Muscle of leg (tissue), 11 donors: ENCODE measurements around the gene RNF10. TPM values are rescaled to one million over a fixed set of nuclear protein-coding genes. Genes with fewer than 3 reads are reported as not detected.

Experiments
- DNase-seq: peaks from one replicate; pipeline ENCODE4 v3.0.0; 2013
- H3K27ac ChIP-seq: one replicate; pipeline ENCODE4 v1.5.1; 2013; ENCODE audit warnings: mild to moderate bottlenecking, low read length, control low read depth
- H3K27me3 ChIP-seq: one replicate; pipeline ENCODE4 v1.6.1; 2013; ENCODE audit warnings: low read length; ENCODE audit not compliant: control insufficient read depth, insufficient read depth
- H3K36me3 ChIP-seq: one replicate; pipeline ENCODE4 v1.6.1; 2013; ENCODE audit warnings: low read length; ENCODE audit not compliant: control insufficient read depth, insufficient read depth
- H3K4me1 ChIP-seq: one replicate; pipeline ENCODE4 v1.6.1; 2013; ENCODE audit warnings: low read length; ENCODE audit not compliant: control insufficient read depth, insufficient read depth
- H3K4me3 ChIP-seq: one replicate; pipeline ENCODE4 v1.5.1; 2013; ENCODE audit warnings: low read length, control low read depth
- H3K9me3 ChIP-seq: replicated peaks from 2 replicates; pipeline ENCODE4 v1.6.1; 2013; ENCODE audit warnings: low read depth, low read length; ENCODE audit not compliant: control insufficient read depth
- WGBS: methylation state at CpG from one replicate; pipeline ENCODE4 v1.1.5; 2013; ENCODE audit warnings: missing lambda C conversion rate; ENCODE audit not compliant: insufficient coverage; 5-methylcytosine and 5-hydroxymethylcytosine counted together
- polyA plus RNA-seq, 8 donors: library from polyadenylated mRNA; unstranded; fragments of 120-200 nt; gene quantifications; one replicate each; pipeline versions ENCODE4 v1.2.1 to v1.2.3, GENCODE V29; 2013; ENCODE audit warnings: inconsistent platforms in 1 of 8, low replicate concordance in 1 of 8; ENCODE audit not compliant: insufficient read length in 8 of 8, insufficient read depth in 1 of 8
- total RNA-seq: library from RNA; stranded (reverse); fragments of 120-200 nt; gene quantifications from one replicate; pipeline ENCODE4 v1.2.4, GENCODE V29; 2013

Gene RNF10
- total and polyA plus RNA-seq, 9 donors = 80.8 to 203 (median 163) TPM

- under 1% methylated on average over 45 of the region's 53 CpGs for WGBS
- peak; percentile 97 for DNase-seq
- peak within 1 kb of the TSS; percentile 97 for H3K4me3 ChIP-seq
These were observed 38.3 kb upstream of the RNF10 start, which contains the start of gene DYNLL1 for GRCh38 chr12:120495731-120496412. Gene DYNLL1 (plus strand): TSS chr12:120496113. CDS start chr12:120496422, 309 bp downstream.

DNA sequence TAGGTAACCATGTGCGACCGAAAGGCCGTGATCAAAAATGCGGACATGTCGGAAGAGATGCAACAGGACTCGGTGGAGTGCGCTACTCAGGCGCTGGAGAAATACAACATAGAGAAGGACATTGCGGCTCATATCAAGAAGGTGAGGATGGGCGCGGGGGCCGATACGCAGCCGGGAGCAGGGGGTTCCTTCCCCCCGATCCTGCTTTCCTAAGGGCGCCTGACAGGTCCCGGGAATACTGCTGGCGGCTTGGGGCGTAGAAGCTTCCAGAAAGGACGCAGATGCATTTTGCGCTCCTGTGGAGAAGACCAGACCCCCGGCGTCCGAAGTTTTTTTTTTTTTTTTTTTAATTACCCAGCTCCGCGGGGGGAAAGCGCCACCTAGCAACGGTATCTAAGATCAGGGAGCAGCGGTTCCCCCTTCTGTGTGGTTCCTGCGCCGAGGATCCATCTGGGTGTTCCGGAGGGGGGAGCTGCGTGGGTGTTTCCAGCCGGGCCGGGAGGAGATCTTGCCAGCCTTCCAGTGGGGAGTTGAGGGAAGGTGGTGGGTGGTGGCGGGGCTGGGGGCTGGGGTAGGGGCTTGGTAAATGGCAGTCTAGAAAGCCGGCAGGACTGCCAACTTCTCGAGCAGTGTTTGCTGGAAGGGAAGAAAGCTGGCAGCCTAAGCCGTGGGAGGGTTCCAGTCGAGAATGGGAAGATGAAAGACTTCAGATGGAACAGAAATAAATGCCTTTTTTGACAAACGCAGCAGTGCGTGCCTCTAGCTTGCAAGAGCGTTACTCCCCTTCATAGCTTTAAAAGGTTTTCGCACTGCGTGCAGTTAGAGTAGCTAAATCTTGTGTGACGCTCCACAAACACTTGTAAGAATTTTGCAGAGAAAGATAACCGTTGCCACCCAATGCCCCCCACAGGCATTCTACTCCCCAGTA, 37.5 kb upstream of the RNF10 start:
- Histone ChIP-seq H3K27ac (peak overlapping the region; percentile 81), H3K4me1 (peaks cover 12% of the 10 kb centered on the region), H3K36me3 (peaks cover 32% of the 10 kb centered on the region), H3K4me3 (peak overlapping the region; percentile 97), H3K27me3 (no peaks in the 10 kb centered on the region), H3K9me3 (no peaks in the 10 kb centered on the region)
- DNase-seq = peak; percentile 83
- WGBS = under 1% methylated on average over 33 of the region's 47 CpGs

More at GRCh38 chr12:120495731-120496412, 38.3 kb upstream of the RNF10 start, which contains the start of gene DYNLL1:
- peak within 1 kb of the TSS; percentile 81 for H3K27ac ChIP-seq
- no peaks in the 10 kb centered on the region for H3K27me3 ChIP-seq
- H3K9me3 ChIP-seq = no peaks in the 10 kb centered on the region
- peaks cover 31% of the 10 kb centered on the region for H3K36me3 ChIP-seq
- peaks cover 12% of the 10 kb centered on the region for H3K4me1 ChIP-seq

DNA sequence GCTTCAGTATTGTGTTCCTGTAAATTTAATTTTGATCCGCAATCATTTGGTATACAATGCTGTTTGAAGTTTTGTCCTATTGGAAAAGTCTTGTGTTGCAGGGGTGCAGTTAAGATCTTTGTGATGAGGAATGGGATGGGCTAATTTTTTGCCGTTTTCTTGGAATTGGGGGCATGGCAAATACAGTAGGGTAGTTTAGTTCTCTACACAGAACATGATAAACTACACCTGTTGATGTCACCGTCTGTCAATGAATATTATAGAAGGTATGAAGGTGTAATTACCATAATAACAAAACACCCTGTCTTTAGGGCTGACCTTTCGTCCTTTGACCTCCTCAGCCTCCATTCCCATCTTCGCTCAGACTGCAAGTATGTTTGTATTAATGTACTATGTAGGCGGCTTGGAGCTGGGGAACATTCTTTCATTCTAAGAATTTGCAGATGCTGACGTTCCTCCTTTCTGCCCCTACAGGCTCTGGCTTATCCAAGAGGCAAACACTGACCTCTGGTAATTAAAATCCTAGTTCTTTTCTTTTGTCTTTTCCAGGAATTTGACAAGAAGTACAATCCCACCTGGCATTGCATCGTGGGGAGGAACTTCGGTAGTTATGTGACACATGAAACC, 36.5 kb upstream of the RNF10 start:
- Histone ChIP-seq H3K4me3 (peak overlapping the region; percentile 97), H3K4me1 (peaks cover 12% of the 10 kb centered on the region), H3K9me3 (no peaks in the 10 kb centered on the region), H3K36me3 (peaks cover 36% of the 10 kb centered on the region), H3K27me3 (no peaks in the 10 kb centered on the region), H3K27ac (no peak overlapping the region)
- no CpG with 5 or more reads among the region's 9 CpGs for WGBS
- DNase-seq = no peak

DNA sequence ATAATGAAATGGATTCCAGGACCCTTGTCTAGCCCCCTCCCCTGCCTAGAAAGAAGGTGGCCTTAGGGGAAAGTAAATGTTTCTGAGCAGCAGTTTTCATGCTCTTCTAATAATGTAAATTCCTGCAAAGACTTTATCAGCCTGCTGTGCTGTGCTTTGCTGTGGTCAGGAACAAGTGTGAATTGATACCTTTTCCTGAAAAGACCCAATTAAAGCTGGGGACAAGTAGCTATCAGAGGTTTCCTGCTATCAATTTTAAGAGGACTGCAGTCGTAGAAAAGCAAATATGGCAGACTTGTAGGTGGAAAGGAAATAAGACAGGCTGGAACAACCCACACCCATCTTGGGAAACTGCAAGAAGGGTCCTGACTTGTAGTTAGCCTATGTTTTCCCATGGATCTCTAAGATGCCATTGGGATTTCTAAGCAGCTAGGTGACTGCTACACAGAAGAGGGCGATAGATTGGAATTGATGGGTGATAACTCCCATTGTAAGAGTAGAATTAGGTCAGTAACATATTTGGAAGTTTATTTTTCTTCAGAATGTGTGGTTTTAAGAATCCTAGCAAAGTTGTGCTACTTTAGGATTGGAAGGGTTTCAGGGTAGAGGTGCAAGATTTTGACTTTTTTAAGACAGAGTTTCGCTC, 35.2 kb upstream of the RNF10 start:
- DNase-seq = no peak
- no peaks in the 10 kb centered on the region for H3K27me3 ChIP-seq
- no peak overlapping the region for H3K27ac ChIP-seq
- H3K4me1 ChIP-seq = peaks cover 12% of the 10 kb centered on the region
- no peak overlapping the region for H3K4me3 ChIP-seq
- no peaks in the 10 kb centered on the region for H3K9me3 ChIP-seq
- WGBS = 63% methylated on average over 2 of the region's 3 CpGs
- H3K36me3 ChIP-seq = peaks cover 49% of the 10 kb centered on the region

DNA sequence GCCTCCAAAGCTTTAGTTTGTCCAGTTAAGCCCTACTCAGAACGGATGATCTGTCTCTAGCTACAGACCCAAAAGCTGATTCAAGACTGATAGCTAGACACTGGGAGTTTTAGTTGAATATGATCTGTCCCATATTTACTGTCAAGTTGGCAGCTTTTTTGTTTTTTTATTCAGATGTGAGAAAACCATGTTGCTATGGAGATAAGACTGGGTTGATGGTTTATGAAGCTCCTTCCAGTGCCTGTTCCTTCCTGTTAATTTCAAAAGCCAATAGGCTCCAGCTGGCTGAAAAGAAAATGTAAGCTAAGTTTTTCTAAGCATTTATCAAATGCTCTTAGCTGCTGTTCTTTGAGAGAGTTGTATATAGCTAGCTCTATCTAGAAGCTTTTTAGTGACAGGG, 33.6 kb upstream of the RNF10 start:
- Histone ChIP-seq H3K36me3 (peaks cover 57% of the 10 kb centered on the region), H3K4me1 (peaks cover 6% of the 10 kb centered on the region), H3K27me3 (no peaks in the 10 kb centered on the region), H3K27ac (no peak overlapping the region), H3K4me3 (no peak overlapping the region), H3K9me3 (no peaks in the 10 kb centered on the region)
- WGBS = no CpG with 5 or more reads among the region's 1 CpG
- peak; percentile 26 for DNase-seq

- H3K27ac ChIP-seq = no peak overlapping the region
- H3K4me3 ChIP-seq = no peak overlapping the region
- H3K4me1 ChIP-seq = no peaks in the 10 kb centered on the region
- H3K9me3 ChIP-seq = no peaks in the 10 kb centered on the region
- DNase-seq = no peak
- no peaks in the 10 kb centered on the region for H3K27me3 ChIP-seq
- 70% methylated on average over 2 of the region's 4 CpGs for WGBS
- peaks cover 62% of the 10 kb centered on the region for H3K36me3 ChIP-seq
These were observed 29.6 kb upstream of the RNF10 start for GRCh38 chr12:120504587-120504986.

DNA sequence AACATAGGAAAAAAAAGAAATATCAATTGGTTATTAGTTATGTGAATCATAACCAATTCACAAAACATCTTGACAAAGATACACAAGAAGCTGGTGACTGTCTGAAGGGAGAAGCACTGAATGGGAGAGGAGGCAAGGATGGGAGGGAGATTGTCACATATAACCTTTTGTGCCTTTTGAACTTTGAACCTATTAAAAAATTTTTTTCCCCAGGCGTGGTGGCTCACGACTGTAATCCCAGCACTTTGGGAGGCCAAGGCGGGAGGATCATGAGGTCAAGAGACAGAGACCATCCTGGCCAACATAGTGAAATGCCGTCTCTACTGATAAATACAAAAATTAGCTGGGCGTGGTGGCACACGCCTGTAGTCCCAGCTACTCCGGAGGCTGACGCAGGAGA, 25.6 kb upstream of the RNF10 start:
- DNase-seq = no peak
- Histone ChIP-seq H3K27ac (no peak overlapping the region), H3K4me3 (no peak overlapping the region), H3K4me1 (no peaks in the 10 kb centered on the region), H3K36me3 (peaks cover 52% of the 10 kb centered on the region), H3K9me3 (no peaks in the 10 kb centered on the region), H3K27me3 (no peaks in the 10 kb centered on the region)
- WGBS = 88% methylated on average over 6 of the region's 8 CpGs

GRCh38 chr12:120514002-120514401, 20.2 kb upstream of the RNF10 start:
- H3K36me3 ChIP-seq = peaks cover 54% of the 10 kb centered on the region

DNA sequence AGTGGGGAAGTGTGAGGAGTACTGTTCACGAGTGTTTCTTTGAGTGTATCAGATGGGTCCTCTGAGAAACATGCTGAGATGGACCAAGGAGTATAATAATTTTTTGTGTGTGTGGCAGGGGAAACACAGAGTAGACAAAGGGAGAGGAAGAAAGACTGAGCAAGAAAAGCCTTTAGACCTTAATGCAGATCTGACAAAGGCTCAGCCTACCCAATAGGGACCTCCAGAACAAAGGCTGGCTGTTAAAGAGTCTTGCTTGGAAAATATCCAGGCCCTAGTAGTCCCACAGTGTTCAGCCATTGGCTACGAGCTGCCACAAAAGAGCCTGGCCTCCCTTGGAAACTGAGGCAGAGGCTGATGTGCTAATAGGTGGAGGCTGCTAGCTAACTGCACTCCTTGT, 18.7 kb upstream of the RNF10 start:
- Histone ChIP-seq H3K4me3 (no peak overlapping the region), H3K27me3 (no peaks in the 10 kb centered on the region), H3K4me1 (no peaks in the 10 kb centered on the region), H3K27ac (no peak overlapping the region), H3K36me3 (peaks cover 43% of the 10 kb centered on the region), H3K9me3 (no peaks in the 10 kb centered on the region)
- no peak for DNase-seq
- 100% methylated on average over 2 of the region's 2 CpGs for WGBS

More at GRCh38 chr12:120514002-120514401, 20.2 kb upstream of the RNF10 start:
- DNase-seq = no peak
- WGBS = 94% methylated on average over 3 of the region's 7 CpGs
- Histone ChIP-seq H3K27ac (no peak overlapping the region), H3K4me3 (no peak overlapping the region), H3K4me1 (no peaks in the 10 kb centered on the region), H3K9me3 (no peaks in the 10 kb centered on the region), H3K27me3 (no peaks in the 10 kb centered on the region)
